GM12878 (cell line): ENCODE data around the gene METTL16. TPM values are rescaled to one million over a fixed set of nuclear protein-coding genes. Genes with fewer than 3 reads are reported as not detected.

ENCODE experiments used
- BCLAF1 ChIP-seq: fragments of 450-650 bp; IDR thresholded peaks from 2 replicates; pipeline ENCODE4 v1.6.1; 2017; ENCODE audit warnings: antibody characterized with exemption, mild to moderate bottlenecking, moderate library complexity
- DPF2 ChIP-seq: fragments of 450-650 bp; IDR thresholded peaks from 2 replicates; pipeline ENCODE4 v1.6.1; 2017; ENCODE audit warnings: mild to moderate bottlenecking
- ELK1 ChIP-seq: IDR thresholded peaks from 2 replicates; pipeline ENCODE4 v1.6.1; 2012; ENCODE audit warnings: low read depth, low read length, improper control_type of control experiment
- EZH2 ChIP-seq: IDR thresholded peaks from 2 replicates; pipeline ENCODE4 v1.6.1; 2012; ENCODE audit warnings: low read depth, mild to moderate bottlenecking, control low read depth, inconsistent platforms, low read length, borderline replicate concordance; ENCODE audit not compliant: control insufficient read depth
- FOS ChIP-seq: IDR thresholded peaks from 3 replicates; pipeline ENCODE4 v1.6.1; 2011; ENCODE audit warnings: borderline replicate concordance; ENCODE audit not compliant: insufficient read length; ENCODE audit errors: extremely low read depth
- HDAC2 ChIP-seq: fragments of 200-600 bp; sonication (generic); IDR thresholded peaks from 2 replicates; pipeline ENCODE4 v1.6.1; 2017
- HDGF ChIP-seq: fragments of 450-650 bp; IDR thresholded peaks from 2 replicates; pipeline ENCODE4 v1.6.1; 2016; ENCODE audit warnings: antibody characterized with exemption
- IKZF1 ChIP-seq: fragments of 450-650 bp; conservative IDR thresholded peaks from 2 replicates; pipeline ENCODE4 v1.6.1; 2017; ENCODE audit warnings: antibody characterized with exemption, mild to moderate bottlenecking
- IRF3 ChIP-seq: fragments of 450-650 bp; IDR thresholded peaks from 2 replicates; pipeline ENCODE4 v1.6.1; 2014; ENCODE audit warnings: mild to moderate bottlenecking
- IRF5 ChIP-seq: fragments of 450-650 bp; IDR thresholded peaks from 2 replicates; pipeline ENCODE4 v1.6.1; 2017; ENCODE audit warnings: borderline replicate concordance
- MTA3 ChIP-seq: IDR thresholded peaks from 2 replicates; pipeline ENCODE4 v1.6.1; 2012; ENCODE audit warnings: low read length, inconsistent platforms, borderline replicate concordance
- NBN ChIP-seq: fragments of 450-650 bp; IDR thresholded peaks from 2 replicates; pipeline ENCODE4 v1.6.1; 2016
- NR2C1 ChIP-seq: fragments of 450-650 bp; IDR thresholded peaks from 2 replicates; pipeline ENCODE4 v1.6.1; 2017; ENCODE audit warnings: antibody characterized with exemption, mild to moderate bottlenecking, moderate library complexity
- NR2C2 ChIP-seq: IDR thresholded peaks from 2 replicates; pipeline ENCODE4 v1.6.1; 2011; ENCODE audit warnings: borderline replicate concordance, low read depth; ENCODE audit not compliant: control insufficient read depth, insufficient read length
- RBBP5 ChIP-seq: fragments of 200-600 bp; sonication (generic); conservative IDR thresholded peaks from 2 replicates; pipeline ENCODE4 v1.6.1; 2016
- TCF12 ChIP-seq: IDR thresholded peaks from 2 replicates; pipeline ENCODE4 v1.6.1; 2011; ENCODE audit warnings: low read depth, mild to moderate bottlenecking, low read length
- ZBTB11 ChIP-seq: fragments of 450-650 bp; formaldehyde crosslinking; IDR thresholded peaks from 2 replicates; pipeline ENCODE4 v1.5.0; 2022; ENCODE audit warnings: mild to moderate bottlenecking, missing genetic modification characterization
- ZNF217 ChIP-seq: fragments of 450-650 bp; IDR thresholded peaks from 2 replicates; pipeline ENCODE4 v1.6.1; 2017; ENCODE audit warnings: antibody characterized with exemption, mild to moderate bottlenecking
- ZNF384 ChIP-seq: IDR thresholded peaks from 2 replicates; pipeline ENCODE4 v1.6.1; 2012; ENCODE audit warnings: low read depth, mild to moderate bottlenecking, low read length, improper control_type of control experiment, borderline replicate concordance
- polyA plus RNA-seq, 11 experiments: library from polyadenylated mRNA; depleted of rRNA in 4 of 11; unstranded in 6 of 11; stranded (reverse) in 5 of 11; fragments of >200 nt; fragmentation: Nextera tagmentation in 4 of 11; fragmentation: Illumina TruSeq in 1 of 11; extraction: Ambion mirVana in 4 of 11; extraction: Trizol in 1 of 11; gene quantifications; 1 replicate in 1 of 11; 2 replicates in 10 of 11; pipeline versions ENCODE4 v1.2.1 to v1.2.3, GENCODE V29; 2011 to 2016; ENCODE audit warnings: inconsistent platforms in 2 of 11, missing spikeins in 2 of 11, low read depth in 1 of 11
- total RNA-seq, 4 experiments: library from RNA; depleted of rRNA in 3 of 4; stranded (reverse); fragments of >200 nt in 3 of 4; fragmentation: Illumina TruSeq in 1 of 4; extraction: Trizol in 1 of 4; gene quantifications; 2 replicates each; pipeline versions ENCODE4 v1.2.1 to v1.2.3, GENCODE V29; 2013 to 2021

The METTL16 gene
- total and polyA plus RNA-seq, 10 of the 15 experiments (the other 5 are each of a cell fraction or from before 2014, with no cell fraction given), result 15.6 to 34.3 (median 23.7) TPM

GRCh38 chr17:2393174-2393953 is 118.3 kb downstream of the METTL16 start (continued):
- TF ChIP-seq NR2C2 (no peak), IRF3 (no peak), ZNF217 (no peak), ZBTB11 (no peak), EZH2 (no peak), FOS (no peak), HDGF (no peak), RBBP5 (no peak), NBN (peak; percentile 74), NR2C1 (no peak), BCLAF1 (peak; percentile 54; the same call in 1 of the 2 replicates), IKZF1 (peak; percentile 69), ZNF384 (no peak), DPF2 (peak; percentile 56), TCF12 (no peak), MTA3 (no peak), ELK1 (no peak), HDAC2 (no peak), IRF5 (no peak)
